Measurements from ENCODE around the gene HS2ST1.

- TF ChIP-seq EZH2 (IDR thresholded peaks at IDR 0.05; ENCODE audit: low read length, missing control alignments) (no peak), CTCF (conservative IDR thresholded peaks at IDR 0.05 in 1 of 2, IDR thresholded peaks at IDR 0.05 in 1 of 2; ENCODE audit: low read depth in 1 of 2, low read length in 2 of 2) (no peak)
Measured at GRCh38 chr1:87132284-87132870, 217.9 kb downstream of the HS2ST1 start.
